ENCODE results near the gene CEP70.

DNA sequence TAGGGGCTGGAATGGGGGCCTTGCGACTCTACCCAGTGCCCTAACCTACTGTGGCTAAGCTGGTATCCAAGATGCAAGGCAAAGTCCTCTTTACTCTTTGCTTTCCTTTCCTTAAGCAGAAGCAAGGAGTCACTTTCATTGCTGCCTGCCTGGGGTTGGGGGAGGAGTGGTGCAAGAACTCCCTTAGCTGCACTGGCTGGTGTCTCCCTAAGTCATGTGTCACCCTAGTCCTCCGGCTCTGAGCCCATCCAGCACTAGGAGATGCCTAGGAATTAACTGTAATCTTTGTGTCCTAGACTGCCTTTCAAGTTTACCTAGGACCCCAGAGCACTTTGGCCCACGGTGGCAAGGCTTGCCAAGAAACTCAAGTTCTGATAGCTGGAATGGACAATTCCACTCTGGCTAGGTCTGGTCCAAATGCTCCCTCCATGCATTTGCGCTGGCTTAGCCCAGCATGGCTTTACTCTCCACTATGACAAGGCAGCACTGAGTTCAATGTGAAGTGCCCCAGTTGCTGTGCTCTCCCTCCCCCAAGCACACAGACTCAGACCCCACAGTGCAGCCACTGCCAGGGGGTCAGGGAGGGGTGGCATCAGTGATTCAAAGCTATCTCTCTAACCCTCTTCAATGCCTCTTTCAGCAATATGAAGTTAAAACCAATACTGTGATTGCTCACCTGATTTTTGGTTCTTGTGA is 100.9 kb downstream of the CEP70 start:
- TF ChIP-seq, protein P1, sequence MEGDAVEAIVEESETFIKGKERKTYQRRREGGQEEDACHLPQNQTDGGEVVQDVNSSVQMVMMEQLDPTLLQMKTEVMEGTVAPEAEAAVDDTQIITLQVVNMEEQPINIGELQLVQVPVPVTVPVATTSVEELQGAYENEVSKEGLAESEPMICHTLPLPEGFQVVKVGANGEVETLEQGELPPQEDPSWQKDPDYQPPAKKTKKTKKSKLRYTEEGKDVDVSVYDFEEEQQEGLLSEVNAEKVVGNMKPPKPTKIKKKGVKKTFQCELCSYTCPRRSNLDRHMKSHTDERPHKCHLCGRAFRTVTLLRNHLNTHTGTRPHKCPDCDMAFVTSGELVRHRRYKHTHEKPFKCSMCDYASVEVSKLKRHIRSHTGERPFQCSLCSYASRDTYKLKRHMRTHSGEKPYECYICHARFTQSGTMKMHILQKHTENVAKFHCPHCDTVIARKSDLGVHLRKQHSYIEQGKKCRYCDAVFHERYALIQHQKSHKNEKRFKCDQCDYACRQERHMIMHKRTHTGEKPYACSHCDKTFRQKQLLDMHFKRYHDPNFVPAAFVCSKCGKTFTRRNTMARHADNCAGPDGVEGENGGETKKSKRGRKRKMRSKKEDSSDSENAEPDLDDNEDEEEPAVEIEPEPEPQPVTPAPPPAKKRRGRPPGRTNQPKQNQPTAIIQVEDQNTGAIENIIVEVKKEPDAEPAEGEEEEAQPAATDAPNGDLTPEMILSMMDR (optimal IDR thresholded peaks at IDR 0.05 in 1 of 3, IDR thresholded peaks at IDR 0.05 in 1 of 3, conservative IDR thresholded peaks at IDR 0.05 in 1 of 3; ENCODE audit: extremely low read depth in 1 of 3, insufficient read depth in 2 of 3, low read length in 3 of 3) = no peak
- TF ChIP-seq EZH2 (IDR thresholded peaks at IDR 0.05; ENCODE audit: low read length) = no peak
